Kidney epithelial cell (primary cell): ENCODE measurements around the gene NPR1. TPM values are rescaled to one million over a fixed set of nuclear protein-coding genes. Genes with fewer than 3 reads are reported as not detected.

ENCODE experiments used
- DNase-seq: peaks from one replicate; pipeline ENCODE4 v3.0.0-alpha.2; 2010; ENCODE audit warnings: low read depth
- H3K27me3 ChIP-seq: 2 replicates; pipeline ENCODE4 v1.6.0; 2011; ENCODE audit warnings: low read length; ENCODE audit not compliant: control insufficient read depth, insufficient read depth
- H3K36me3 ChIP-seq: 2 replicates; pipeline ENCODE4 v1.5.1; 2011; ENCODE audit warnings: low read length; ENCODE audit not compliant: control insufficient read depth, insufficient read depth
- H3K4me3 ChIP-seq: 2 replicates; pipeline ENCODE4 v1.5.1; 2011; ENCODE audit warnings: low read depth, mild to moderate bottlenecking, control low read depth, low read length
- total RNA-seq: library from RNA; depleted of rRNA; stranded (reverse); fragments of >200 nt; gene quantifications from 2 replicates; pipeline ENCODE4 v1.2.3, GENCODE V29; 2015
- TF ChIP-seq, protein P1 (sequence below): IDR thresholded peaks from 2 replicates; pipeline ENCODE4 v1.5.1; 2011; ENCODE audit warnings: mild to moderate bottlenecking, moderate library complexity, low read length, control low read depth, inconsistent platforms; ENCODE audit not compliant: insufficient read depth, poor library complexity, severe bottlenecking

The NPR1 gene
- total RNA-seq, 1 donor from 2014 or later: 2.0 TPM

DNA sequence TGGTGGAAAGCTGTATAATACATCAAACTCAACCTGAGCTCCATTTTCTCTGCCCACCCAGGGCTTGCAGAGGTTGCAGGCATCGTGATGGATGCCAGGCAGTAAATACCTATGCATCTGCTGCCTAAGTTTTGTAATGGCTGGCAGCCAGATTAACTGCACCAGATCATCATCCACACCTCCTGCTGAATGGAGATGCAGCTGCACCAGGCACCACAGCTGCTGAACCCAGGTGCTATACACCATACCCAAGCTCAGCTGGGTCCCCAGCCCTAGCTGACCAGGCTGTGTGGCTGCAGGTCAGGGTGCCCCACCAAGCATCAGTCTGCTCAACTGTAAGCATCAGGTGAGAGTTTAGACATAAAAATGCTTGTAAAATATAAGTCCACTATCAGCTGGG is 26.7 kb upstream of the NPR1 start:
- H3K36me3 ChIP-seq: no peaks in the 10 kb centered on the region
- H3K4me3 ChIP-seq: no peak overlapping the region
- no peaks in the 10 kb centered on the region for H3K27me3 ChIP-seq
- no peak for DNase-seq
- TF ChIP-seq, protein P1, sequence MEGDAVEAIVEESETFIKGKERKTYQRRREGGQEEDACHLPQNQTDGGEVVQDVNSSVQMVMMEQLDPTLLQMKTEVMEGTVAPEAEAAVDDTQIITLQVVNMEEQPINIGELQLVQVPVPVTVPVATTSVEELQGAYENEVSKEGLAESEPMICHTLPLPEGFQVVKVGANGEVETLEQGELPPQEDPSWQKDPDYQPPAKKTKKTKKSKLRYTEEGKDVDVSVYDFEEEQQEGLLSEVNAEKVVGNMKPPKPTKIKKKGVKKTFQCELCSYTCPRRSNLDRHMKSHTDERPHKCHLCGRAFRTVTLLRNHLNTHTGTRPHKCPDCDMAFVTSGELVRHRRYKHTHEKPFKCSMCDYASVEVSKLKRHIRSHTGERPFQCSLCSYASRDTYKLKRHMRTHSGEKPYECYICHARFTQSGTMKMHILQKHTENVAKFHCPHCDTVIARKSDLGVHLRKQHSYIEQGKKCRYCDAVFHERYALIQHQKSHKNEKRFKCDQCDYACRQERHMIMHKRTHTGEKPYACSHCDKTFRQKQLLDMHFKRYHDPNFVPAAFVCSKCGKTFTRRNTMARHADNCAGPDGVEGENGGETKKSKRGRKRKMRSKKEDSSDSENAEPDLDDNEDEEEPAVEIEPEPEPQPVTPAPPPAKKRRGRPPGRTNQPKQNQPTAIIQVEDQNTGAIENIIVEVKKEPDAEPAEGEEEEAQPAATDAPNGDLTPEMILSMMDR: no peak

DNA sequence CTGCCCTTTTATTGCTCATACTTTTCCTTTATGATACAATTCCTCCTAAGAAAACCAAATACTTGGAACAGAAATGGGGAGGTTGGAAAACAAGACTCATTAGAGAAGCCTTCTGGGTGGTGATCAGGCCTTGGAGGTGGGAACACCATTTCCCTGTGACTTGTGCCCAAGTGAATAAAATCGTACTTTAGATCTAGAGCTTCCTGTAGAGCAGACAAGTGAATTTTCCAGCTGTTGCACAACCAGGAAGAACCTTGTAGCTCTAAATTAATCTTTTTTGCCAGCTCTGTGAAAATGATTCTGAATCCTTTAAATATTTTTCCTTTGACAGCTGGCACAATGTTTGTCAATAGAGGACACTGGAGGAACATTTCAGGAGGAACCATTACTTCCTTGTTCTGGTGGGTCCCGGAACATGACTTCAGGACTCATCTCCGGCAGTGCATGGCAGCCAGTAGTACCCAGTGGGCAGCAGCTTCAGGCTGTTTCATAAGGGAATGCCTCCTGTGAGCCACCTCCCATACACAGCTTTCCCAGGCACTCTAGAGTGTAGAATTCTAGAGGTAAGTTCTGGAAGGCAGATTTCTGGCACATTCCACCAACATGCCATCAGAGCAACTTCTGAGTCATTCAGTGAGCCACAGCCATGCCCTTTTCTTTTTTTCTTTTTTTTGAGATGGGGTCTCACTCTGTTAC is 25.5 kb upstream of the NPR1 start:
- Histone ChIP-seq H3K36me3 (no peaks in the 10 kb centered on the region), H3K27me3 (no peaks in the 10 kb centered on the region), H3K4me3 (no peak overlapping the region)
- TF ChIP-seq, protein P1: no peak
- peak; percentile 50 for DNase-seq

DNA sequence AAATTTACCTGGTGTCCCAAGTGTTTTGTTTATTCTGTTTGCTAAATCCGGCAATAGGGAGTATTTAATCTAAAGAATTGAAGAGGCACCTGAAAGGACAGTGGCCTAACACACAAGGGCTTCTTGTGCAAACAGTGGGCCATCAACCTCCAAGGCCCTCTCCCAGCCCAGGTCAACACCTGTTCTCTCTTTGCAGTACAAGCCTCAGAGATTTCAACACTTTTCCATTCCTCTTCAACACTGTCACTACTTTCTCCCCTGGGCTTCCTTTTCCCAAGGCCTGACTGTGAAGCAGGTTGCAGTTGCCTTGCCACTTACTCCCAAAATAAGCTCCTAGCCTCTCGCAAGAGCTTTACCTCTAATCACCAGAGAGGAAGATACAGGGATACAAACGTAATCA is 23.2 kb upstream of the NPR1 start:
- DNase-seq: no peak
- TF ChIP-seq, protein P1: no peak
- Histone ChIP-seq H3K4me3 (no peak overlapping the region), H3K36me3 (no peaks in the 10 kb centered on the region), H3K27me3 (no peaks in the 10 kb centered on the region)

DNA sequence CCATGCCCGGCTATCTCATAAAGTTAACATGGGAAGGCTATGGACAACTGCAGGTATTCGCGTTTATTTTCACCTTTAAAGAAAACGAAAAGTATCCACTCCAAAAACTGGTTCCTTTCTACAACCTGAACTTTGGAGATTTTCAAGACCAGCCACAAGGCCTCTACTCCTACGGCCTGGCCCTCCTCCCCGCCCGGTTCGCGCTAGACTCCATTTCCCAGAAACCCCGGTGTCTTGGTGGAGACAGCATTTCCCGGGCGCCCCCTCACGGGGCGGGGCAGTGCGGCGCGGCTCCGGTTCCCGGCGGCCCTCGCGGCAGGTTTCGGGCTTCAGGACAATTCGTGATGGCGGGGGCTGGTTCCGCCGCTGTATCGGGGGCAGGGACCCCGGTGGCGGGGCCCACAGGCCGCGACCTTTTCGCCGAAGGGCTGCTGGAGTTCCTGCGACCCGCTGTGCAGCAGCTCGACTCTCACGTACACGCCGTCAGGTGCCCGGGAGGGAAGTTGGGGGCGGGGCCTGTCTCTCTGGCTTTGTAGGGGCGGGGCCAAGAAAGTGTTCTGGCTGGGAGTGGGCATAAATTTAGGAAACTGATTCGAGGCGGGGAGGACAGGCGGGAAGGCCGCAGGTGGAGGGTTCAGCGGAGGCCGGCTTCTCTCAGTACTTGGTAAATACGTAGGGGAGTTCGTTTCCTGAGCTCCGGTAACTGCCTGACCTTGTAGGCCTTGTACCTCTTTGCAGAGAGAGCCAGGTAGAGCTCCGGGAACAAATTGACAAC is 19.9 kb upstream of the NPR1 start, which contains the start of gene SNAPIN:
Gene SNAPIN (plus strand): TSS at position 304 of the 775 bp plus-strand sequence. CDS start 41 bp downstream, at position 345.
- peak; percentile 38 for DNase-seq

DNA sequence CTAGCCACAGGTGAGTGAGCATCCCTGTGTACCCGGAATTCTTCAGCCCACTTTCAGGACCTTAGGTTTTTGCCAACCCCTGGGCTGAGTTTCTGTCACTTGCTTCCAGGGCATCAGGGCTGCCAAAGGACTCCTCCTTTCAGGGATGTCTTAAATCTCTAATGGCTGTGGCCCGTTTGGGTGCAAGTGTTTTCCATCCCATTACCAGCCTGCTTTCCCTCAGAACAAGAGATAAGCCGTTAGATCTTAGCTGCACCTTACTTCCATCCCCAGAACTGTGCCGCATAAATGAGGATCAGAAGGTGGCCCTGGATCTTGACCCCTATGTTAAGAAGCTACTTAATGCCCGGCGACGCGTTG is 19.3 kb upstream of the NPR1 start:
- H3K27me3 ChIP-seq: no peaks in the 10 kb centered on the region
- H3K4me3 ChIP-seq: peak overlapping the region; percentile 65
- TF ChIP-seq, protein P1: no peak
- DNase-seq: no peak
- H3K36me3 ChIP-seq: no peaks in the 10 kb centered on the region

More for the DNA sequence above, 19.9 kb upstream of the NPR1 start, which contains the start of gene SNAPIN:
- no peaks in the 10 kb centered on the region for H3K27me3 ChIP-seq
- TF ChIP-seq, protein P1: no peak
- H3K4me3 ChIP-seq: peak within 1 kb of the TSS; percentile 65
- no peaks in the 10 kb centered on the region for H3K36me3 ChIP-seq
